Measurements from ENCODE around the gene GRID2IP. TPM values are rescaled to one million over a fixed set of nuclear protein-coding genes. Genes with fewer than 3 reads are reported as not detected.

GRID2IP gene
- total and polyA plus RNA-seq, 2 of the 8 experiments (the other 6 are each of a cell fraction or from before 2014, with no cell fraction given), result 0.80 to 1.3 TPM

DNA sequence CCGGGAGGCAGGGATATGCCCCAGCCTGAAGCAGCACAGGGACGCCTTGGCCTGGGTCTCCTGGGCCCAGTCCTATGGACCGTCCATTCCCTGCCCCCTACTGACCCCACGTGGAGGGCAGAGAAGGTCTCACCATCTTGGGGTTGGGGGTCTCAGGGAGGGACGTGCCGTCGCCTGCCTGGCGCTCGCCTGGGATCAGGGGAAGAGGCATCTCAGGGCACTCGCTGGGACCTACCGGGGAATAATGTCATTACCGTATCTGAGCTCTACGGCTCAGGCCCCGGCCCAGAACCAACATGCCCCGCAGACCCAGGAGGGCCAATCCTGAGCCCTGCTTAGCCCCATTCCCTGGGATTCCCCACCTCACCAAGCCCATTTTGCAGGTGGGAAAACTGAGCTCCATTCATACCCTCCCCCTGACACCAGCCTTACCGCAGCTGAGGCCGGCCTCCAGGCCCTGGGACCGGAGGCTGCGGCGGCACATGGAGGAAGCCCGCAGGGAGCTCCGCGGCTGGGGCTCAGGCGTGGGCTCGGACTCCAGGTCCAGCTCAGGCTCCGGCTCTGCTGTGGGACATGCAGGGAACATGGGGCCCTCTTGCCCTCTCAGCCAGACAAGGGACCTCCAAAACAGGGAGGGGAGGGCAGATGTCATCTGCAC is 40.7 kb downstream of the GRID2IP start:
- FAIRE-seq (no peak), DNase-seq (ENCODE audit: low read depth in 1 of 2, low spot score in 2 of 2) (no peak)
- POLR2A ChIA-PET (ENCODE audit: partially characterized antibody), result interaction anchor here (0.7 kb wide), 1 partner anchor 17 kb away, joined by 3 read pairs; no protein-coding TSS in a partner anchor
- no peak overlapping the region for H3K14ac ChIP-seq (ENCODE audit: insufficient read length)
- no peak overlapping the region for H3K23ac ChIP-seq (ENCODE audit: insufficient read length)
- peak overlapping the region; percentile 68; the same call in 1 of the 2 replicates for H4K8ac ChIP-seq (ENCODE audit: extremely low read depth, insufficient read depth, low read length)
- H2BK20ac ChIP-seq (ENCODE audit: low read length), result no peak overlapping the region
- H2BK120ac ChIP-seq (replicated peaks; ENCODE audit: low read depth, low read length), result no peak overlapping the region
- H3K79me1 ChIP-seq (ENCODE audit: low read depth, low read length), result no peaks in the 10 kb centered on the region
- no peak overlapping the region for H3K4me3 ChIP-seq (ENCODE audit: extremely low read depth in 1 of 4, insufficient read depth in 2 of 4, low read depth in 3 of 4, low read length in 4 of 4)
- no peaks in the 10 kb centered on the region for H3K23me2 ChIP-seq (ENCODE audit: low read depth, low read length)
- H4K91ac ChIP-seq (replicated peaks; ENCODE audit: insufficient read length, low read length), result no peak overlapping the region
- no peak overlapping the region for H3K27ac ChIP-seq (ENCODE audit: low read depth, low read length)
- no peaks in the 10 kb centered on the region; a peak in 2 of 7 replicates for H3K27me3 ChIP-seq (replicated peaks in 1 of 4; ENCODE audit: control insufficient read depth in 3 of 4, extremely low read depth in 1 of 4, insufficient read depth in 3 of 4, low read length in 3 of 4)
- no peak overlapping the region for H4K5ac ChIP-seq (ENCODE audit: insufficient read length, low read depth, low read length)
- H3K79me2 ChIP-seq (ENCODE audit: control insufficient read depth in 1 of 2, insufficient read depth in 2 of 2, low read length in 2 of 2), result no peaks in the 10 kb centered on the region
- H3K56ac ChIP-seq (replicated peaks; ENCODE audit: insufficient read length, low read depth, low read length), result no peak overlapping the region
- no peaks in the 10 kb centered on the region for H3K9me3 ChIP-seq (ENCODE audit: insufficient read depth in 2 of 2, low read depth in 1 of 2, low read length in 1 of 2)
- no peak overlapping the region for H3K4me2 ChIP-seq (ENCODE audit: insufficient read depth in 1 of 2, low read depth in 2 of 2, low read length in 2 of 2)
- H4K20me1 ChIP-seq (replicated peaks in 1 of 2; ENCODE audit: control insufficient read depth in 1 of 2, insufficient read depth in 2 of 2, low read length in 2 of 2), result no peaks in the 10 kb centered on the region
- no peak overlapping the region for H3K18ac ChIP-seq (ENCODE audit: extremely low read depth, low read length)
- H2AFZ ChIP-seq (ENCODE audit: low read length), result no peak overlapping the region
- H2BK12ac ChIP-seq (ENCODE audit: low read depth, low read length), result no peak overlapping the region
- H3K36me3 ChIP-seq (ENCODE audit: control insufficient read depth in 2 of 4, insufficient read depth in 4 of 4, low read length in 3 of 4), result no peaks in the 10 kb centered on the region
- no peak overlapping the region for H2BK15ac ChIP-seq (ENCODE audit: low read length)
- no peak overlapping the region for H2AK5ac ChIP-seq (ENCODE audit: low read depth, low read length)
- CTCF ChIA-PET (ENCODE audit: partially characterized antibody), result interaction anchor here (0.5 to 1.7 kb wide), 7 partner anchors 20 to 121 kb away, joined by 3 to 5 read pairs (median 4); no protein-coding TSS in a partner anchor
- TF ChIP-seq TAF7 (optimal IDR thresholded peaks at IDR 0.05; ENCODE audit: borderline replicate concordance, low read depth, low read length), result no peak
- no peak for TF ChIP-seq SP4 (IDR thresholded peaks at IDR 0.05; ENCODE audit: low read length)
- H3K9ac ChIP-seq (replicated peaks in 1 of 4; ENCODE audit: extremely low read depth in 1 of 4, low read depth in 3 of 4, low read length in 3 of 4), result no peak overlapping the region; a peak in 1 of 7 replicates
- H3K4ac ChIP-seq (replicated peaks; ENCODE audit: insufficient read length, low read depth, low read length), result no peak overlapping the region
- WGBS, 2 experiments (ENCODE audit: extremely low coverage in 1 of 2, insufficient coverage in 1 of 2, insufficient read length in 1 of 2, insufficient replicate concordance in 2 of 2, low coverage in 1 of 2, low lambda C conversion rate in 2 of 2, missing lambda C conversion rate in 1 of 2), result 90% methylated on average over 26 of the region's 26 CpGs; no CpG with 5 or more reads in 1 of the 2 experiments
- no peak overlapping the region for H2BK5ac ChIP-seq (ENCODE audit: low read depth, low read length)
- no peaks in the 10 kb centered on the region for H3K4me1 ChIP-seq (replicated peaks in 1 of 4; ENCODE audit: control insufficient read depth in 3 of 4, insufficient read depth in 4 of 4, low read length in 3 of 4)
